Right atrium auricular region (tissue), 2 donors: ENCODE data around the gene RAB7A. TPM values are rescaled to one million over a fixed set of nuclear protein-coding genes. Genes with fewer than 3 reads are reported as not detected.

Source experiments
- DNase-seq: peaks from one replicate; pipeline ENCODE4 v3.0.0-alpha.2; 2019; ENCODE audit warnings: low spot score
- H3K27ac ChIP-seq, 2 donors: fragments of 200-600 bp; sonication (generic); 1 replicate in 1 of 2; 2 replicates in 1 of 2; pipeline ENCODE4 v1.5.1; 2016 to 2019
- H3K27me3 ChIP-seq, 2 donors: fragments of 200-600 bp; sonication (generic); one replicate each; pipeline versions ENCODE4 v1.5.1 to v1.6.0; 2017 to 2019
- H3K36me3 ChIP-seq: fragments of 200-600 bp; sonication (generic); one replicate; pipeline ENCODE4 v1.5.1; 2016
- H3K4me1 ChIP-seq, 2 donors: fragments of 200-600 bp; sonication (generic); one replicate each; pipeline versions ENCODE4 v1.5.1 to v1.6.0; 2017 to 2019
- H3K4me3 ChIP-seq, 2 donors: fragments of 200-600 bp; sonication (generic); 1 replicate in 1 of 2; 2 replicates in 1 of 2; pipeline ENCODE4 v1.5.1; 2017 to 2019; ENCODE audit warnings: mild to moderate bottlenecking in 1 of 2, moderate library complexity in 1 of 2
- H3K9me3 ChIP-seq, 2 donors: fragments of 200-600 bp; sonication (generic); one replicate each; pipeline ENCODE4 v1.5.1; 2019
- total RNA-seq, 2 donors: library from RNA; depleted of rRNA; stranded (reverse); fragments of >200 nt; gene quantifications; one replicate each; pipeline ENCODE4 v1.1.0, GENCODE V29; 2016
- TF ChIP-seq, protein P1 (sequence below), 2 donors: fragments of 200-600 bp; sonication (generic); IDR thresholded peaks; one replicate each; pipeline ENCODE4 v1.5.1; 2019; ENCODE audit warnings: antibody characterized with exemption in 2 of 2

RAB7A gene
- total RNA-seq, 2 donors from 2014 or later = 123 to 135 TPM

DNA sequence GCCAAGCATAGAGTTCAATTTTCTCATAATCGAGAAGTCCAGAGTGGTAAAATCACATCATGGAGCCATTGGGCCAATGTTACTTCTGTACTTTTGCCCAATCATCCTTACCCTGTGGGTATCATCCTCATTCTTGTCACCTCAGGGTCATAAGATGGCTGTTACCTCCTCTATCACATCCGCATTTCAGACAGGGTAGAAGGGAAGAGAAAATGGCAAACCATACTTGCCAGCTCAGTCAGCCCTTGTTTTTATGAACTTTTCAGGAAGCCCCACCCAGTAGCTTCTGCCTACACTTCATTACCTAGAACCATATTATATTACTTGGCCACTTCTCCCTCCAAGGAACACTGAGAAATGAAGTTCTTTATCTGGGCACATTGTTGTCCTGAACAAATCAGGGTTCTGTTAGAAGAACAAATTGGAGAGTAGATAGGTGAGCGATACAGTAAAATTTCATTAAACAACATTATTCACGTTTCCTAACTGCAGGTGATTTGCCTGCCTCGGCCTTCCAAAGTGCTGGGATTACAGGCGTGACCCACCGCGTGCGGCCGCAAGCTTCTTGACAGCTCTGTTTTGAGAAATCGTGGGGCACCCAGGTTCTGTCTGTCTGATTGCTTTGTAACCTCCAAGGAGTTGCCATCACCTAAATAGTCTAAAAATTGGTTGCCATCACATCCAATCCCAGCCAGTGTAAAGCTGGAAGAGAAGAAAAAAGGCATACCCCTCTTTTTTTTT lies 40.8 kb upstream of the RAB7A start:
- Histone ChIP-seq H3K4me3 (no peak overlapping the region), H3K36me3 (no peaks in the 10 kb centered on the region), H3K9me3 (no peaks in the 10 kb centered on the region), H3K27ac (no peak overlapping the region), H3K4me1 (peaks cover 0 to 8% of the 10 kb centered on the region in 2 donors), H3K27me3 (no peaks in the 10 kb centered on the region)
- TF ChIP-seq, protein P1, sequence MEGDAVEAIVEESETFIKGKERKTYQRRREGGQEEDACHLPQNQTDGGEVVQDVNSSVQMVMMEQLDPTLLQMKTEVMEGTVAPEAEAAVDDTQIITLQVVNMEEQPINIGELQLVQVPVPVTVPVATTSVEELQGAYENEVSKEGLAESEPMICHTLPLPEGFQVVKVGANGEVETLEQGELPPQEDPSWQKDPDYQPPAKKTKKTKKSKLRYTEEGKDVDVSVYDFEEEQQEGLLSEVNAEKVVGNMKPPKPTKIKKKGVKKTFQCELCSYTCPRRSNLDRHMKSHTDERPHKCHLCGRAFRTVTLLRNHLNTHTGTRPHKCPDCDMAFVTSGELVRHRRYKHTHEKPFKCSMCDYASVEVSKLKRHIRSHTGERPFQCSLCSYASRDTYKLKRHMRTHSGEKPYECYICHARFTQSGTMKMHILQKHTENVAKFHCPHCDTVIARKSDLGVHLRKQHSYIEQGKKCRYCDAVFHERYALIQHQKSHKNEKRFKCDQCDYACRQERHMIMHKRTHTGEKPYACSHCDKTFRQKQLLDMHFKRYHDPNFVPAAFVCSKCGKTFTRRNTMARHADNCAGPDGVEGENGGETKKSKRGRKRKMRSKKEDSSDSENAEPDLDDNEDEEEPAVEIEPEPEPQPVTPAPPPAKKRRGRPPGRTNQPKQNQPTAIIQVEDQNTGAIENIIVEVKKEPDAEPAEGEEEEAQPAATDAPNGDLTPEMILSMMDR (IDR thresholded peaks at IDR 0.05) = no peak
- no peak for DNase-seq

DNA sequence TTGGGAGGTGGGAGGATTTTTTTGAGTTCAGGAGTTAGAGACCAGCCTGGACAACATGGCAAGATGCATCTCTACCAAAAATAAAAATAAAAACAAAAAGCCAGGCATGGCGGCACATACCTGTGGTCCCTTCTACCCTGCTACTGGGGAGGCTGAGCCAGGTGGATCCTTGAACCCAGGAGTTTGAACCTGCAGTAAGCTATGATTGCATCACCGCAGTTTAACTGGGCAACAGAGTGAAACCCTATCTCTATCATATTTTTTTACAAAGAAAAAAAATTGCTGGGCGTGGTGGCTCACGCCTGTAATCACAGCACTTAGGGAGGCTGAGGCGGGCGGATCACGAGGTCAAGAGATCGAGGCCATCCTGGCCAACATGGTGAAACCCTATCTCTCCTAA lies 39.5 kb upstream of the RAB7A start:
- TF ChIP-seq, protein P1 (IDR thresholded peaks at IDR 0.05) = no peak
- no peaks in the 10 kb centered on the region for H3K36me3 ChIP-seq
- H3K4me3 ChIP-seq = no peak overlapping the region
- no peaks in the 10 kb centered on the region for H3K27me3 ChIP-seq
- no peaks in the 10 kb centered on the region for H3K9me3 ChIP-seq
- H3K27ac ChIP-seq = no peak overlapping the region
- no peak for DNase-seq
- H3K4me1 ChIP-seq = peaks cover 0 to 5% of the 10 kb centered on the region in 2 donors

DNA sequence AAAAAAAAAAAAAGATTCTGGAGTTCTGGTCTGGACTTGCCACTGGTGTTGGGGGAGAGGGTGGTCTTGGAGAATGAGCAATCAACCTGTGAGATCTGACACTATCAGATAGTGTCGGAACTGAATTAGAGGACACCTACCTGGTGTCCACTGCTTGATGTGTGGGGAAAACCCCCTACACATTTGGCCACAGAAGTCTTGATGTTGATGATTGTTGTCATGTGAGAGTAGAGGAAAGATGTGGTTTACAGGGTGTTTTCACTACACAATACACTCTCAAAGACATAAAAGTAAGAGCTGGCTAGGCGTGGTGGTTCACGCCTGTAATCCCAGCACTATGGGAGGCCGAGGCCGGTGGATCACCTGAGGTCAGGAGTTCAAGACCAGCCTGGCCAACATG lies 36.9 kb upstream of the RAB7A start:
- no peaks in the 10 kb centered on the region for H3K9me3 ChIP-seq
- no peak overlapping the region for H3K4me3 ChIP-seq
- DNase-seq = no peak
- no peaks in the 10 kb centered on the region for H3K4me1 ChIP-seq
- TF ChIP-seq, protein P1 (IDR thresholded peaks at IDR 0.05) = no peak
- no peaks in the 10 kb centered on the region for H3K27me3 ChIP-seq
- H3K36me3 ChIP-seq = no peaks in the 10 kb centered on the region
- no peak overlapping the region for H3K27ac ChIP-seq

DNA sequence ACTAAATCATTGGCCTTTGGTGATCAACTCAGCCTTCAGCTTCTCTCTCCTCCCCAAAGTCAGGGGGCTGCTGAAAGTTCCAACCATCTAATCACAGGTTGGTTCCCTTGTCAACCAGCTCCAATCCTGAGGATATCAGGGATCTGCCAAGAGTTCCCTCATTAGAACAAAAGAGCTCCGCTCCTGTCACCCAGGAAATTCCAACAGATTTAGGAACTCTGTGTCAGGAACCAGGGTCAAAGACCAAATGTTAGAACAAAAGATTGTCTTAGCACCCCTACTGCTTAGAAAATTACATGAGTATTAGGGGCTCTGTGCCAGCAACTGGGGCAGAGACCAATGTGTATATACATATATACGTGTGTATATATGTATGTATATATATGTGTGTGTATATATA lies 32.3 kb upstream of the RAB7A start:
- TF ChIP-seq, protein P1 (IDR thresholded peaks at IDR 0.05) = no peak
- H3K36me3 ChIP-seq = no peaks in the 10 kb centered on the region
- DNase-seq = no peak
- no peaks in the 10 kb centered on the region for H3K4me1 ChIP-seq
- no peaks in the 10 kb centered on the region for H3K27me3 ChIP-seq
- H3K9me3 ChIP-seq = no peaks in the 10 kb centered on the region
- no peak overlapping the region for H3K27ac ChIP-seq
- no peak overlapping the region for H3K4me3 ChIP-seq

DNA sequence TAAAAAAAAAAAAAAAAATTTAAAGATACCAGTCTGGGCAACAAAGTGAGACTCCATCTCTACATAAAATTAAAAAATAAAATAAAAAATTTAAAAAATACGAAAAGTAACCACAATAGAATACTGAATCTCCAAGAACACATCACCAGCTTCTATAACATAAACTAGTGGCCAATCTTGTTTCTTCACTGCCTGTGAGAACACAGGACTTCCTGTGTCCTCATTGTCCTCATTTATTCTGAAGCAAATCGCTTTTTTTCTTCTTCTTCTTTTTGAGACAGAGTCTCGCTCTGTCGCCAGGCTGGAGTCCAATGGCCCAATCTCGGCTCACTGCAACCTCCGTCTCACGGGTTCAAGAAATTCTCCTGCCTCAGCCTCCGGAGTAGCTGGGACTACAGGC lies 28.6 kb upstream of the RAB7A start:
- Histone ChIP-seq H3K4me3 (no peak overlapping the region), H3K27me3 (no peaks in the 10 kb centered on the region), H3K9me3 (no peaks in the 10 kb centered on the region), H3K36me3 (no peaks in the 10 kb centered on the region), H3K4me1 (no peaks in the 10 kb centered on the region), H3K27ac (no peak overlapping the region)
- TF ChIP-seq, protein P1 (IDR thresholded peaks at IDR 0.05) = no peak
- DNase-seq = no peak
